Measurements from ENCODE around the gene STX11. TPM values are rescaled to one million over a fixed set of nuclear protein-coding genes. Genes with fewer than 3 reads are reported as not detected.

The STX11 gene
- total and polyA plus RNA-seq, 10 of the 15 experiments (the other 5 are each of a cell fraction or from before 2014, with no cell fraction given) = 0.66 to 38.1 (median 19.8) TPM

DNA sequence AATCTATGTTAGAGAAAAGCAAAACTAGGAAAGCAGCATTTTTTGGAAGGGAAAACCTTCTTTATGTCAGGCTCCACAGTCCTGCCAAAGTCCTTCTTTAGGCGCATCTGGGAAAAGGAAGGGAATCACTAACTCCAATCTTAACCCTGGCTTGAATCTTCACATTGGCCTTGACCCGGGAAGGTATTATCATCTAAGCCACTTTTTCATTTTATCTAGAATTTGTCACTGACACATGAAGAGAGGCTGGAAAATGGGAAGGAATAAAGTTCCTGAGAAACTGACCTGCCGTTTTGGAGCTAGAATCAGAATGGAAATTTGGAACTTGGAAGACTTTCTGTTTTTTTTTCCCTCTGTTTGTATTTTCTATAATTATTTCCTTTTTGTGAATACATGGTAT, 81.4 kb downstream of the STX11 start:
- H3K4me3 ChIP-seq = no peak overlapping the region
- H3K9me3 ChIP-seq (replicated peaks; ENCODE audit: control insufficient read depth, insufficient read depth, low read length) = no peaks in the 10 kb centered on the region
- TF ChIP-seq NFYA (IDR thresholded peaks at IDR 0.05; ENCODE audit: borderline replicate concordance, low read depth, low read length) = no peak
- no peak for TF ChIP-seq ZNF274 (IDR thresholded peaks at IDR 0.05; ENCODE audit: insufficient read depth, insufficient read length)
- TF ChIP-seq NRF1 (conservative IDR thresholded peaks at IDR 0.05; ENCODE audit: low read depth, low read length) = no peak
- TF ChIP-seq BCL11A (IDR thresholded peaks at IDR 0.05; ENCODE audit: low read depth, low read length) = no peak
- no peak for TF ChIP-seq BCLAF1 (IDR thresholded peaks at IDR 0.05)
- no peak for TF ChIP-seq SMC3 (IDR thresholded peaks at IDR 0.05; ENCODE audit: borderline replicate concordance, low read length)
- no peak for TF ChIP-seq ZBTB11 (CRISPR knock-in tag; IDR thresholded peaks at IDR 0.05)
- no peak for TF ChIP-seq IRF3 (IDR thresholded peaks at IDR 0.05)
- no peak for TF ChIP-seq ELK1 (IDR thresholded peaks at IDR 0.05; ENCODE audit: low read depth, low read length)
- no peak for TF ChIP-seq STAT1 (conservative IDR thresholded peaks at IDR 0.05)
- no peak for TF ChIP-seq PAX5 (IDR thresholded peaks at IDR 0.05; ENCODE audit: borderline replicate concordance, low read depth, low read length)
- no peaks in the 10 kb centered on the region for H3K79me2 ChIP-seq (ENCODE audit: control insufficient read depth, insufficient read depth, low read length)
- H2AFZ ChIP-seq (ENCODE audit: control insufficient read depth, low read depth, low read length) = no peak overlapping the region
- H3K36me3 ChIP-seq (ENCODE audit: control insufficient read depth in 2 of 2, insufficient read depth in 2 of 2, low read length in 1 of 2) = no peaks in the 10 kb centered on the region
- ChIA-PET CTCF (no interaction called here), SMC1A (ENCODE audit: uncharacterized antibody, unreplicated experiment) (interaction anchor here (0.6 to 1.6 kb wide), 3 partner anchors 13 to 1274 kb away, joined by 3 read pairs; no protein-coding TSS in a partner anchor), RAD21 (ENCODE audit: unreplicated experiment) (interaction anchor here (1.5 kb wide), 1 partner anchor 13 kb away, joined by 4 read pairs; no protein-coding TSS in a partner anchor), POLR2A (no interaction called here)
- no peaks in the 10 kb centered on the region; a peak in 1 of 4 replicates for H3K27me3 ChIP-seq (replicated peaks in 1 of 2; ENCODE audit: control insufficient read depth in 2 of 2, insufficient read depth in 2 of 2, low read length in 1 of 2)
- DNase-seq (ENCODE audit: low read depth, low spot score) = no peak
- ATAC-seq = no peak
- no peak overlapping the region for H3K27ac ChIP-seq (ENCODE audit: control insufficient read depth, insufficient read depth)
- 76% methylated on average over 3 of the region's 3 CpGs for WGBS (ENCODE audit: insufficient coverage, insufficient replicate concordance, low lambda C conversion rate, missing lambda C conversion rate)
- no TSS peak for BruUV-seq (replicated peaks)
- in situ Hi-C loops (cut with MboI) (no loop called here), intact Hi-C loops (cut with micrococcal nuclease; ENCODE audit: unreplicated experiment) (no loop called here)
- no peak overlapping the region for H3K9ac ChIP-seq (ENCODE audit: control insufficient read depth, insufficient read depth, low read length)
- no peak for FAIRE-seq
- no peaks in the 10 kb centered on the region for H3K4me1 ChIP-seq (ENCODE audit: control insufficient read depth, insufficient read depth, low read length)
- H3K4me2 ChIP-seq (ENCODE audit: control insufficient read depth, insufficient read depth) = no peak overlapping the region
- H4K20me1 ChIP-seq (ENCODE audit: control insufficient read depth, insufficient read depth) = no peaks in the 10 kb centered on the region

Data from GM12878 (cell line).